T-helper 17 cell (primary cell): Measurements from ENCODE around the gene HTT. TPM values are rescaled to one million over a fixed set of nuclear protein-coding genes. Genes with fewer than 3 reads are reported as not detected.

Experiments
- ATAC-seq: fragments of 150-1000 bp; cut with Tn5 transposase; 2 replicates; pipeline ENCODE4 v1.10.0; 2021; ENCODE audit warnings: mild to moderate bottlenecking, moderate library complexity
- DNase-seq, 3 donors: peaks; one replicate each; pipeline versions ENCODE4 v3.0.0 to v3.0.0-alpha.2; 2020 to 2021
- H3K9me3 ChIP-seq: one replicate; pipeline ENCODE4 v1.7.0; 2013; ENCODE audit warnings: low read length, mild to moderate bottlenecking; ENCODE audit not compliant: control insufficient read depth, poor library complexity, severe bottlenecking
- H3K27ac Mint-ChIP-seq: one replicate; pipeline ENCODE4 v1.8.0; 2022; ENCODE audit warnings: mild to moderate bottlenecking, moderate library complexity, mixed read lengths
- H3K27me3 Mint-ChIP-seq: one replicate; pipeline ENCODE4 v1.8.0; 2022; ENCODE audit warnings: mixed read lengths
- H3K36me3 Mint-ChIP-seq: one replicate; pipeline ENCODE4 v1.8.0; 2022; ENCODE audit warnings: low read depth, mixed read lengths
- H3K4me1 Mint-ChIP-seq: one replicate; pipeline ENCODE4 v1.8.0; 2022; ENCODE audit warnings: mild to moderate bottlenecking, mixed read lengths
- H3K4me3 Mint-ChIP-seq: one replicate; pipeline ENCODE4 v1.8.0; 2022; ENCODE audit warnings: mild to moderate bottlenecking, moderate library complexity, mixed read lengths
- total RNA-seq, 4 donors: library from RNA in 2 of 4; stranded (reverse) in 2 of 4; gene quantifications; one replicate each; pipeline ENCODE4 v1.2.3 and lab custom pipeline; 2022 to 2026

HTT gene
- total RNA-seq, 2 donors from 2014 or later: 83.9 to 89.9 TPM

DNA sequence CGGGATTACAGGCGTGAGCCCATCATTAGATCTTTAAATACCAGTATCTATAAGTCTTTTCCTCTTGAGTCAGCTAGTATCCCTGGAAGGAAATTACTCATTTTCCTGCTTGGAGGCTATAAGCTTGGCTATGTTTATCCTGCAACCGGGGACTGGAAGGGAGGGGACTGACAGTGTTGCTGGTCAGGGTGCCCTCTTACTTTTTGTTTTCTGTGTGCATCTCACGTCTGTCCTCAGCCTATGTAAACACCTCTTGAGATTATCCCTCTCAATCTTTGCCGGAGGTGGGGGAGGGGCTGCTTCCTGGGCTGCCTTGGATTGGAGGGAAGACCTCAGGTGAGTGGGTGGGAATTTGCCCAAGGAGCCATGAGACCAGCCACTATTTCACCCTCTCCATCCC lies 37.0 kb downstream of the HTT start:
- H3K4me1 Mint-ChIP-seq: peaks cover 7% of the 10 kb centered on the region
- no peak overlapping the region for H3K27ac Mint-ChIP-seq
- peaks cover 10% of the 10 kb centered on the region for H3K36me3 Mint-ChIP-seq
- no peak overlapping the region for H3K4me3 Mint-ChIP-seq
- DNase-seq: no peak
- no peaks in the 10 kb centered on the region for H3K27me3 Mint-ChIP-seq
- no peaks in the 10 kb centered on the region for H3K9me3 ChIP-seq
- no peak for ATAC-seq

DNA sequence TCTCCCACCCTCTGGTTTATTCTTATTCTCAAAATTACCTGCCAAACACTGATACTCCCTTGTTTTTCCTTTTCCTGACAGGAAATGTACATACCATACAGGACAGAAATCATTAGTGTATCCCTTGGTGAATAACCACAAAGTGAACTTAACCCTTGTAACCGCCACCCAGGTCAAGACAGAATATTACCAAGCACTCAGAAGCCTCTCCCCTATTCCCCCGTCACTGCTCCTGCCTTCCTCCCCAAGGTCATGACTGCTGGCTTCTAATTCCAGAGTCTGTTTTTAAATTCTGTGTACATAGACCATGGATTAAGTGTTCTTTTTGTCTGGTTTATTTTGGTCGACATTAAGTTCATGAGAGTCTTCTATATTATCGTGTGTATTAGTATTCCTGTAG lies 37.7 kb downstream of the HTT start:
- H3K27me3 Mint-ChIP-seq: no peaks in the 10 kb centered on the region
- peaks cover 10% of the 10 kb centered on the region for H3K36me3 Mint-ChIP-seq
- ATAC-seq (no peak), DNase-seq (no peak)
- H3K4me3 Mint-ChIP-seq: no peak overlapping the region
- H3K9me3 ChIP-seq: no peaks in the 10 kb centered on the region
- H3K27ac Mint-ChIP-seq: no peak overlapping the region
- peaks cover 5% of the 10 kb centered on the region for H3K4me1 Mint-ChIP-seq

DNA sequence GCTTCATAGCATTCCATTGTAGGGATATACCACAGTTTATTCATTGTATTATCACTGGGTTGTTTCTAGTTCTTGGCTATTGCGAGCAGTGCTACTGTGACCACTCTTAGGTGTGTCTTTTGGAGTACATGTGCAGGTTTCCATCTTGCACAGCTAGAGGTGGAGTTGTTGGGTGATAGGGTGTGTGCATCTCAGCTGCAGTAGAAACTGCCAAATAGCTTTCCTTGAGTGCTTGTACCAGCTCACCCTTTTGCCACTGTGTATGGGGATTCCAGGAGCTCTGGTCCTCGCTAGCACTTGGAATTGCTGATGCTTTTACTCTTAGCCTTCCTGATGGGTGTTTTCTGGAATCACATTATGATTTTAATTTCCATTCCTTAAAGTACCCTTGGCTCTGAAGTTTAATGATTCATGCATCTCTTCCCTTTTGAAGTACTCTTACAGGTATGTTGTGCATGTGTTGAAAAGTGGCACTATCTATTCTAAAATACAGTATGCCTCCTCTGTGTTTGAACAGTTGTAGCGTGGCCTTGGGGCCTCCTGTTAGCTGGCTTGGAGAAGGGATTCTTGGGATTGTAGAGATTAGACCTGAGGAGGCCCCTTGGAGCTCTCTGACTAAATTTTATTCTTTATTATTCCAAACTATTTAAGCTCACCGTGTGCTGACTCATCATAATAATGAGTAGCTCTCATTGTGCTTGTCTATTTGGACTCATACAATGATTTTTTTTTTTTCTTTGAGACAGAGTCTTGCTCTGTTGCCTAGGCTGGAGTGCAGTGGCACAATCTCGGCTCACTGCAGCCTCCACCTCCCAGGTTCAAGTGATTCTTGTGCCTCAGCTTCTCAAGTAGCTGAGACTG lies 38.4 kb downstream of the HTT start:
- no peak overlapping the region for H3K27ac Mint-ChIP-seq
- ATAC-seq: no peak
- DNase-seq: no peak

DNA sequence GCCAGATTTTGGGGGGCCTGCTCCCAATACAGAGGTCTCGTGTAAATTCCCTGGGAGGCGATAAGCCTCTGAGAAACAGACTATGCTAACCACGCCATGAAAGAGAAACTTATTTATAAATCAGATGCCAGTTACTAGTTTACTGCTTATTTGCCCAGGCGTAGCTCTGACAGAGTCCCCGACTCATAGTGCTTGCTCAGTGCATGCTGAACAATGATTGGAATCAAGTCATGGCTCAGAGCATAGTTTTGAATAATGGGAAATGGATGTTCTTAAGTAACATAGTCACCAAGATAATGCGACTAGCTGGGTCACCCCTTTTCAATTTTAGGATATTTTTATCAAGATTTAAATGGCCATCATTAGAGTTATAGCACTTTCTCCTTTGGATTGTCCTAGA lies 39.9 kb downstream of the HTT start:
- peaks cover 5% of the 10 kb centered on the region for H3K4me1 Mint-ChIP-seq
- DNase-seq (no peak), ATAC-seq (no peak)
- peaks cover 10% of the 10 kb centered on the region for H3K36me3 Mint-ChIP-seq
- H3K4me3 Mint-ChIP-seq: no peak overlapping the region
- H3K27me3 Mint-ChIP-seq: no peaks in the 10 kb centered on the region
- H3K9me3 ChIP-seq: no peaks in the 10 kb centered on the region
- no peak overlapping the region for H3K27ac Mint-ChIP-seq

More for the DNA sequence above, 38.4 kb downstream of the HTT start:
- Mint-ChIP-seq H3K4me3 (no peak overlapping the region), H3K36me3 (peaks cover 10% of the 10 kb centered on the region), H3K4me1 (peaks cover 5% of the 10 kb centered on the region), H3K27me3 (no peaks in the 10 kb centered on the region)
- H3K9me3 ChIP-seq: no peaks in the 10 kb centered on the region

DNA sequence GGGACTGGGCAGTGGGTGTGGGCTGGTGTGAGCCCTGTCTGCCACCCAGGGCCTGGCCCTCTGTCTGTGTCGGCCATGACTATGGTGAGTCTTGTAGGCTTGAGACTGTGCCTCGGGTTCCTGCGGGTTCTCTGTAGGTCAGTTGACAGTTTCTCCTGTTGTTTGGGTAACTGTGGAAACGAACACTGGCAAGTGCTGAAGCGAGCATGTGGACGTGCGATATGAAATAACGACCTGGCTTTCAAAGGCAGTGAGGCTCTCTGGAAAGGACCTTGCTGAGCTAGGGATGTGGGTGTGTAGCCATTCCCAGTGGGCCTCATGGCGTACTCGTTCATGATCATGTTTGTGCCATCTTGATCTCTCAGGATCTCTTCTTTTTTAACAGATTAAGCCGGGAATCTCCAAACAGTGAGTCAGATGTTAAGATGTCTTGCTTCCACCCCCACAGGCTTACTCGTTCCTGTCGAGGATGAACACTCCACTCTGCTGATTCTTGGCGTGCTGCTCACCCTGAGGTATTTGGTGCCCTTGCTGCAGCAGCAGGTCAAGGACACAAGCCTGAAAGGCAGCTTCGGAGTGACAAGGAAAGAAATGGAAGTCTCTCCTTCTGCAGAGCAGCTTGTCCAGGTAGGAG lies 41.3 kb downstream of the HTT start:
- H3K4me3 Mint-ChIP-seq: no peak overlapping the region
- H3K36me3 Mint-ChIP-seq: peaks cover 5% of the 10 kb centered on the region
- DNase-seq (no peak), ATAC-seq (no peak)
- no peaks in the 10 kb centered on the region for H3K9me3 ChIP-seq
- no peaks in the 10 kb centered on the region for H3K27me3 Mint-ChIP-seq
- H3K4me1 Mint-ChIP-seq: peaks cover 5% of the 10 kb centered on the region
- peak overlapping the region; percentile 32 for H3K27ac Mint-ChIP-seq

DNA sequence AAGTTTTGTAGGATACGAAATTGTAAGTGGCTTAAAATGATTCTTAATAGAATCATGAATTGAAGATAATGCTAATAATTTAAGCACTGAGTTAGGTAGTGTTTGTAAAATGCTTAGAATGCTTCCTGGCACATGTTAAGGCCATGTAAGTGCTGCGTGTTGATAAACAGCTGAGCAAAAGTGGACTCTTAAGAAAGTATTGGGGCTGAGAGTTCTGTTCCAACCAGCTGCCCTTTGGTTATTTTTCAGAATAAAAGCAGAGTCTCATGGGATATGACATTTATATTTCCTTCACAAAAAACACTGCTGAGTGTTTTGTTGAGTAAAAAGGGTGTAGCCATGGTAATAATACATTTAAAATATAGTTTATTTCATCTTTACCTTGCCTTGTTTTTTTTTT lies 42.5 kb downstream of the HTT start:
- no peak overlapping the region for H3K4me3 Mint-ChIP-seq
- ATAC-seq (no peak), DNase-seq (no peak)
- no peak overlapping the region for H3K27ac Mint-ChIP-seq
- peaks cover 4% of the 10 kb centered on the region for H3K36me3 Mint-ChIP-seq
- no peaks in the 10 kb centered on the region for H3K27me3 Mint-ChIP-seq
- H3K4me1 Mint-ChIP-seq: peaks cover 5% of the 10 kb centered on the region
- no peaks in the 10 kb centered on the region for H3K9me3 ChIP-seq

DNA sequence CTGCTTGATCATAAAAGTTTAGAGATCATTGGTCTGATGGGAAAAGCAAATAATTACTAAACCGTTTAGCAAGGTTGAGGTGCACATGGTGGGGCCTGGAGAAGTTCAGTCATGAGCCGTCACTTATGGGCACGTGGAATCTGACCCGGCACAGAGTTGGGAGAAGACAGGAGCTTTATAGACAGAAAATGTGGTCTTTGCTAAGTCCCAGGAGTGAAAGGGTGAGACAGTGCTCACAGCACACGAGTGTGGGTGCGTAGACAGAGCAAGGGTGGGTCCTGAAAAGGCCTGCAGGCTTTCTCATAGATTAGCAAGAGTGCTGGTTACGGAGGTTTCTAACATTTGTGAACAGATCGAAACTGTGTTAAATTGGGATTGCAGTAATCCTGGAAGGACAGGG lies 43.8 kb downstream of the HTT start:
- Mint-ChIP-seq H3K27ac (no peak overlapping the region), H3K4me3 (no peak overlapping the region), H3K36me3 (no peaks in the 10 kb centered on the region), H3K27me3 (no peaks in the 10 kb centered on the region), H3K4me1 (peaks cover 5% of the 10 kb centered on the region)
- ATAC-seq (no peak), DNase-seq (no peak)
- H3K9me3 ChIP-seq: no peaks in the 10 kb centered on the region

DNA sequence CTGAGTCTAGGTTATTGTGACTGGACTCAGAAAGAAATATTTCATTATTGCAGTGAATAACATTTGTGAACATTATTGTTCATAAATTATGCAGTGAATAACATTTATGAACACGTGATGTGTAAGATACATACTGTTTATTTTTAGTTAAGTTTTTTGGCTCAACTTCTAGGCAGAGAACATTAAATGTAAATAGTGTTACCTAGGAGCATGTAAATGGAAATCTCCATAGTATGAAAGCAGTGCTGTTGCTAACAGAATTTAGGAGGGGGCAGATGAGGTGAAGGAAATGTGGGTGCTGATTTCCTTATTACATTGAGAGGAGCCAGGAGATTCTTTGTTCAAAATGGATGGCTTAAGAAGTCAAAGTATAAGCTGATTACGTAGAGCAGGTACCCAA lies 45.0 kb downstream of the HTT start:
- Mint-ChIP-seq H3K27ac (no peak overlapping the region), H3K4me3 (no peak overlapping the region), H3K27me3 (no peaks in the 10 kb centered on the region), H3K4me1 (peaks cover 5% of the 10 kb centered on the region), H3K36me3 (no peaks in the 10 kb centered on the region)
- DNase-seq (no peak), ATAC-seq (no peak)
- H3K9me3 ChIP-seq: no peaks in the 10 kb centered on the region

DNA sequence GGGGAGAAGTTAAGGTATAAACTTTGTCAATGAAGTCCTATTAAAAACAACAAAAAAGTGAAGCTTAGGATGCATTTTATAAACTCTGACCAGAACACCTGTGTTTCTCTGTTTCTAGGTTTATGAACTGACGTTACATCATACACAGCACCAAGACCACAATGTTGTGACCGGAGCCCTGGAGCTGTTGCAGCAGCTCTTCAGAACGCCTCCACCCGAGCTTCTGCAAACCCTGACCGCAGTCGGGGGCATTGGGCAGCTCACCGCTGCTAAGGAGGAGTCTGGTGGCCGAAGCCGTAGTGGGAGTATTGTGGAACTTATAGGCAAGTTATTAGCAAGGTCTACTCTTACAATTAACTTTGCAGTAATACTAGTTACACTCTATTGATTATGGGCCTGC lies 46.6 kb downstream of the HTT start:
- Mint-ChIP-seq H3K4me1 (peaks cover 5% of the 10 kb centered on the region), H3K4me3 (no peak overlapping the region), H3K27ac (no peak overlapping the region), H3K27me3 (no peaks in the 10 kb centered on the region), H3K36me3 (peaks cover 2% of the 10 kb centered on the region)
- DNase-seq (no peak), ATAC-seq (no peak)
- H3K9me3 ChIP-seq: no peaks in the 10 kb centered on the region

DNA sequence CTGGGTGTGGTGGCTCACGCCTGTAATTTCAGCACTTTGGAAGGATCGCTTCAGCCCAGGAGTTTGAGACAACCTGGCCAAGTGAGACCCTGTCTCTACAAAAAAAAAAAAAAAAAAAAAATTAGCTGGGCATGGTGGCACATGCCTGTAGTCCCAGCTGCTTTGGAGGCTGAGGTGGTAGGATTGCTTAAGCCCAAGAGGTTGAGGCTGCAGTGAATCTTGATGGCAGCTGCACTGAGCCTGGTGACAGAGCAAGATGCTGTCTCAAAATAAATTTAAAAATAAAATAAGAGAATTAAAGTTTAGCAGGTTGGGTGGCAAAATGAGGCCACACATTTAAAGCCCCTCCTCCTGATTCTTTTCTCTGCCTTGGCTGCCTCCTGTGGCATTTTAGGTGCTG lies 47.1 kb downstream of the HTT start:
- H3K36me3 Mint-ChIP-seq: peaks cover 2% of the 10 kb centered on the region

DNA sequence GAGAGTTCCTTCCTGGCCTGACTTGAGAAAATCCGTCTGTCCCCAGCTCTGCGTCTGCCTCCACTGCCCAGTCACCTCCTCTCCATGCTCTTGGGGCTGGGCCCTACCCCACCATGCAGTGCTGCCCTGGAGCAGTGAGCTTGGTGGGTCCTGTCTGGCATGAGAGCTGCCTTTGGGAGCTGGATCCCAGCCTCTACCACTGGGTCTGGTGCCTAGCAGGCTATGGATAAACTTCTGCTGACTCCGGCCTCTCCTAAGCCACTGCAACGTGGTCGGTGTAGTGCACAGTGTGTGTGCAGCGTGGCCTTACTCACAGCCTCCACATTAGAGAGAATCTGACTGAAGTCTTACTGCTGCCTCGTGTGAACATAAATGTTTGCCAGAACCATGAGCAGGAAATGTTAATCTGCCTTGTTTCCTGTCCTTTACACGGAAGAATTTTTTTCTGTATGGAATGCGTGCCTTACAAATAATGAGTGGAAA lies 47.6 kb downstream of the HTT start:
- DNase-seq (no peak), ATAC-seq (no peak)
- Mint-ChIP-seq H3K27me3 (no peaks in the 10 kb centered on the region), H3K4me1 (peaks cover 5% of the 10 kb centered on the region), H3K27ac (peak overlapping the region; percentile 45), H3K4me3 (no peak overlapping the region), H3K36me3 (peaks cover 2% of the 10 kb centered on the region)
- no peaks in the 10 kb centered on the region for H3K9me3 ChIP-seq

More for the DNA sequence above, 47.1 kb downstream of the HTT start:
- no peaks in the 10 kb centered on the region for H3K9me3 ChIP-seq
- DNase-seq: no peak
- Mint-ChIP-seq H3K4me1 (peaks cover 5% of the 10 kb centered on the region), H3K4me3 (no peak overlapping the region), H3K27ac (no peak overlapping the region), H3K27me3 (no peaks in the 10 kb centered on the region)
- ATAC-seq: no peak

DNA sequence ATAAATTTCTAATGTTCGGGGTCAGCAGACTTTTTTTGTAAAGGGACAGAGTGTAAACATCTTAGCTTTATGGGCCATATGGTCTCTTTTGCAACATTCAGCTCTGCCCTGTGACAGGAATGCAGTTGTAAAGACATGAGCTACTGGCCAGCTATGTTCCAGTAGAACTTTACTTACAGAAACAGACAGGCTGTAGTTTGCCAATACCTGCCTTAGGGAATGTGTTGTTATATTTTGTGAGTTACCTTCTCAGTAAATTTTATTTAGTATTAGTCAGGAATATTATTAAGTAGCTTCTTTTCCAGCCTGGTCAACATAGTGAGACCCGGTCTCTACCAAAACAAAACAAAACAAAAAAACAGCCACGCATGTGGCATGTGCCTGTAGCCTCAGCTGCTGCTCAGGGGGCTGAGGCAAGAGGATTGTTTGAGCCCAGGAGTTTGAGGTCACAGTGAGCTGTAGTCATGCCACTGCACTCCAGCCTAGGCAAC lies 48.7 kb downstream of the HTT start:
- H3K9me3 ChIP-seq: no peaks in the 10 kb centered on the region
- peaks cover 4% of the 10 kb centered on the region for H3K36me3 Mint-ChIP-seq
- DNase-seq: no peak
- H3K27ac Mint-ChIP-seq: no peak overlapping the region
- no peak overlapping the region for H3K4me3 Mint-ChIP-seq
- ATAC-seq: no peak
- H3K4me1 Mint-ChIP-seq: peaks cover 8% of the 10 kb centered on the region
- H3K27me3 Mint-ChIP-seq: no peaks in the 10 kb centered on the region

DNA sequence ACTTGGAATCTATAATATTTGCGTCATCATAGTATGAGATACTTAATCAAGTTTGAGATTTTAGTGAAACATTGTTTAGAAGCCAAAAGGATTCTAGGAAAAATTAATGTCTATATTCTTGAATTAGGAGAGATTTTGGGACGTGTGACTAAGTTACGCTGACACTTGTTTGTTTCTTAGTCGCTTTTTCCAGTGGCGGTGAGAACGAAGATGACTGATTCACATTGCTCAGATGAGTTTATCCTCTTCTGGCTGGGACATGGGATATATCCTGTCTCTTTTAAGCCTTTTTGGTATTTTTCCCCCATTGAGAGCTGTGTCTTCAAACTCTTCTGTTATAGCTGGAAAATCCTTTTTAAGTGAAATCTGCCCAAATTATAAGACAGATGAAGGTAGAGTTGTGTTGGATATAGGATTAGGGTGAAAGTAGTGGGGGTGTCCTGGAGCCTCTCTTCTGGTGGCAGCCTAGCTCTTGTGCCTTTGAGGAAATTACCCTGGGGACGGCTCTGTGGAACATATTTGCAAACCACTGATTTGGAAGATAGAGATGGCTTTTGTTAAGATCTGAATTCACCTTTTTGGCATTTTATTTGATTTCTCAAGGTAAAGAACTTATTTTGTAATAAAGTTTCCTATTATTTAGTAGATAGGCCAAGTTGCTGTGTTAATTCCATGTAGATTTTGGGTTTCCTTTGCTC lies 49.7 kb downstream of the HTT start:
- Mint-ChIP-seq H3K27me3 (no peaks in the 10 kb centered on the region), H3K27ac (no peak overlapping the region)
- no peak for DNase-seq

More for the DNA sequence above, 49.7 kb downstream of the HTT start:
- Mint-ChIP-seq H3K4me3 (no peak overlapping the region), H3K36me3 (peaks cover 8% of the 10 kb centered on the region), H3K4me1 (peaks cover 10% of the 10 kb centered on the region)
- no peaks in the 10 kb centered on the region for H3K9me3 ChIP-seq
- ATAC-seq: no peak
